K562 (cell line): ENCODE results near the gene CAMK1D. TPM values are rescaled to one million over a fixed set of nuclear protein-coding genes. Genes with fewer than 3 reads are reported as not detected.

Source experiments
- RNF2 ChIP-seq: sonication (generic); IDR thresholded peaks from 2 replicates; pipeline ENCODE4 v1.6.1; 2016
- ZNF197 ChIP-seq: fragments of 200-800 bp; sonication (Bioruptor generic); IDR thresholded peaks from 2 replicates; pipeline ENCODE4 v1.6.1; 2016; ENCODE audit warnings: low read depth, missing genetic modification characterization, missing compliant biosample characterization
- polyA plus RNA-seq, 8 experiments: library from polyadenylated mRNA; depleted of rRNA in 4 of 8; stranded (reverse) in 5 of 8; unstranded in 3 of 8; fragments of >200 nt; fragmentation: Nextera tagmentation in 2 of 8; fragmentation: Illumina TruSeq in 1 of 8; extraction: Ambion mirVana in 2 of 8; extraction: Trizol in 1 of 8; gene quantifications; 2 replicates each; pipeline versions ENCODE4 v1.2.1 to v1.2.3, GENCODE V29; 2011 to 2014; ENCODE audit warnings: inconsistent platforms in 1 of 8, missing spikeins in 1 of 8
- total RNA-seq, 7 experiments: library from RNA; depleted of rRNA in 6 of 7; stranded (reverse); fragments of >200 nt in 6 of 7; fragmentation: Illumina TruSeq in 2 of 7; extraction: Trizol in 2 of 7; gene quantifications; 2 replicates each; pipeline versions ENCODE4 v1.2.1 to v1.2.3, GENCODE V29; 2011 to 2021; ENCODE audit warnings: low replicate concordance in 1 of 7
- TF ChIP-seq, protein P1 (sequence below): fragments of 150-350 bp; IDR thresholded peaks from 2 replicates; pipeline ENCODE4 v1.6.1; 2014; ENCODE audit warnings: low read depth, mild to moderate bottlenecking, low read length, borderline replicate concordance
- TF ChIP-seq, protein P2 (sequence below): fragments of 250-450 bp; sonication (Bioruptor Pico); IDR thresholded peaks from 2 replicates; pipeline ENCODE4 v1.8.0; 2021; ENCODE audit warnings: borderline replicate concordance, mild to moderate bottlenecking, moderate library complexity; ENCODE audit not compliant: poor library complexity, severe bottlenecking
- TF ChIP-seq, protein P3 (sequence below): fragments of 450-650 bp; IDR thresholded peaks from 2 replicates; pipeline ENCODE4 v1.6.1; 2016; ENCODE audit warnings: low read depth, mild to moderate bottlenecking, moderate library complexity

Gene CAMK1D
- total and polyA plus RNA-seq, 9 of the 15 experiments (the other 6 are each of a cell fraction or from before 2014, with no cell fraction given) = 0.12 to 0.24 (median 0.20) TPM; not detected in 5

DNA sequence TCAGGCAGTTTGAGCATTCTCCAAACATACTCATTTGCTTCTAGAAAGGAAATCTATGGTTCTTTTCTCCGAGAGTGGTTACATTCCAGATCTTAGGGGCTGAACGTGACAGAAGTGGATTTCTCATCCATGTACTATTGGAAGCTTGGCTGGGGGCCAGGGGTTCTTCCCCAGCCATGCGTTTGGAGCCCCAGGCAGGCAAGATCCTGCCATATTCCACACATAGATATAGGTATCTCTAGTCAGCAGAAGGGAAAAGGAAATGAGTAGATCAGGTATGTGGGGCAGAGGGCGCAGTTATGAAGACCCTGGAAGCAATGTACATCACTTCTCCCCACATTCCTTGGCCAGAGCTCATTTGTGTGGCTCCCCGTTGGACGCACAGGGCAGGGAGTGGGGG, 352.3 kb downstream of the CAMK1D start (continued):
- TF ChIP-seq, protein P1, sequence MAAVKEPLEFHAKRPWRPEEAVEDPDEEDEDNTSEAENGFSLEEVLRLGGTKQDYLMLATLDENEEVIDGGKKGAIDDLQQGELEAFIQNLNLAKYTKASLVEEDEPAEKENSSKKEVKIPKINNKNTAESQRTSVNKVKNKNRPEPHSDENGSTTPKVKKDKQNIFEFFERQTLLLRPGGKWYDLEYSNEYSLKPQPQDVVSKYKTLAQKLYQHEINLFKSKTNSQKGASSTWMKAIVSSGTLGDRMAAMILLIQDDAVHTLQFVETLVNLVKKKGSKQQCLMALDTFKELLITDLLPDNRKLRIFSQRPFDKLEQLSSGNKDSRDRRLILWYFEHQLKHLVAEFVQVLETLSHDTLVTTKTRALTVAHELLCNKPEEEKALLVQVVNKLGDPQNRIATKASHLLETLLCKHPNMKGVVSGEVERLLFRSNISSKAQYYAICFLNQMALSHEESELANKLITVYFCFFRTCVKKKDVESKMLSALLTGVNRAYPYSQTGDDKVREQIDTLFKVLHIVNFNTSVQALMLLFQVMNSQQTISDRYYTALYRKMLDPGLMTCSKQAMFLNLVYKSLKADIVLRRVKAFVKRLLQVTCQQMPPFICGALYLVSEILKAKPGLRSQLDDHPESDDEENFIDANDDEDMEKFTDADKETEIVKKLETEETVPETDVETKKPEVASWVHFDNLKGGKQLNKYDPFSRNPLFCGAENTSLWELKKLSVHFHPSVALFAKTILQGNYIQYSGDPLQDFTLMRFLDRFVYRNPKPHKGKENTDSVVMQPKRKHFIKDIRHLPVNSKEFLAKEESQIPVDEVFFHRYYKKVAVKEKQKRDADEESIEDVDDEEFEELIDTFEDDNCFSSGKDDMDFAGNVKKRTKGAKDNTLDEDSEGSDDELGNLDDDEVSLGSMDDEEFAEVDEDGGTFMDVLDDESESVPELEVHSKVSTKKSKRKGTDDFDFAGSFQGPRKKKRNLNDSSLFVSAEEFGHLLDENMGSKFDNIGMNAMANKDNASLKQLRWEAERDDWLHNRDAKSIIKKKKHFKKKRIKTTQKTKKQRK = no peak
- TF ChIP-seq RNF2 = no peak
- TF ChIP-seq, protein P2, sequence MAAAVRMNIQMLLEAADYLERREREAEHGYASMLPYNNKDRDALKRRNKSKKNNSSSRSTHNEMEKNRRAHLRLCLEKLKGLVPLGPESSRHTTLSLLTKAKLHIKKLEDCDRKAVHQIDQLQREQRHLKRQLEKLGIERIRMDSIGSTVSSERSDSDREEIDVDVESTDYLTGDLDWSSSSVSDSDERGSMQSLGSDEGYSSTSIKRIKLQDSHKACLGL (CRISPR knock-in tag) = no peak
- TF ChIP-seq, protein P3, sequence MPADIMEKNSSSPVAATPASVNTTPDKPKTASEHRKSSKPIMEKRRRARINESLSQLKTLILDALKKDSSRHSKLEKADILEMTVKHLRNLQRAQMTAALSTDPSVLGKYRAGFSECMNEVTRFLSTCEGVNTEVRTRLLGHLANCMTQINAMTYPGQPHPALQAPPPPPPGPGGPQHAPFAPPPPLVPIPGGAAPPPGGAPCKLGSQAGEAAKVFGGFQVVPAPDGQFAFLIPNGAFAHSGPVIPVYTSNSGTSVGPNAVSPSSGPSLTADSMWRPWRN = no peak
- TF ChIP-seq ZNF197 (CRISPR knock-in tag) = no peak
